HG03342 (cell line): Measurements from ENCODE around the gene VASH1.
"Not testable (repeated sequence)": the region's sequence is repeated elsewhere in the genome, so short reads cannot be mapped to it uniquely, and the experiment has no call there.

Source experiments
- ATAC-seq: cut with Tn5 transposase; IDR thresholded peaks from one replicate; pipeline ENCODE4 v1.9.1; 2021; ENCODE audit warnings: mild to moderate bottlenecking, moderate library complexity; ENCODE audit not compliant: unreplicated experiment

VASH1 gene

DNA sequence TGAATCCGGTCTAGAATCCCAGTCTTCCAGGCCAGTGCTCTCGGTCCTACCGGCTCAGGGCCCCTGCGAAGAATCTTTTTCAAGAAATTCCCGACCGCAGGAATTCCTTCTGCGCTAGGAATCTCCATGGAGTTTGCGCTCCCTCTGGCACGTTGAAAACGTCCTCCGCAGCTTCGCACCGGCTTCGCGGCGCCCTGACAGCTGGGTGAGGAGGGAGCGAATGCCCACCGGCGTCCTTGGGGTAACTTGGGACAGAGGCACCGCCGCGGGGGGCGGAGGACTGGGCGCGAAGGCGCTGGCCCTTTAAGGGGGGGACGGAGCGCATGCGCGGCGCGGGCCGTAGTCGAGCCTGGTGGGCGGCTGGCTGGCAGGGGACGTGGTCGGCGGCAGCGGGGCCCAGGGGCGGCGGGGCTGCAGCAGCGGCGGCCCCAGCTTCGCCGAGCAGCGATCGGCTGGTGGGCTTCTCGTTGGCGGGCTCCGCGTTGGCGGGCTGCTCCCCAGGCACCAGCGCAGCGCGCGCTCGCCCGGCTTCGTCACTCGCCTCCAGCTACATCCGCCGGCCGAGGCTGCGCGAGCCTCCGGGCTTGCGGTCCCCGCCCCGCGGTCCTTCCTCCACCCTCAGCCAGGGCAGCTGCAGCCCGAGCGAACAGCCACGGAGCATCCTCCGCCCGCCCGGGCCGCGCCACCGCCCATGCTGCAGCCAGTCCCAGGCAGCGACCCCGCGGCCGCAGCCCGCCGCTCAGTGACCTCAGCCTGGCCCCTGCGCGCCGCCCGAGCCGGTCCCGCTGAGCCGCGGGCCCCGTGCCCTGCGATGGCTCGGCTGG is at the start of gene VASH1:
VASH1 (plus strand) TSS at position 333 of the 824 bp plus-strand sequence. CDS start 1,354 bp downstream, outside the sequence.
- ATAC-seq, result peak; percentile 58

DNA sequence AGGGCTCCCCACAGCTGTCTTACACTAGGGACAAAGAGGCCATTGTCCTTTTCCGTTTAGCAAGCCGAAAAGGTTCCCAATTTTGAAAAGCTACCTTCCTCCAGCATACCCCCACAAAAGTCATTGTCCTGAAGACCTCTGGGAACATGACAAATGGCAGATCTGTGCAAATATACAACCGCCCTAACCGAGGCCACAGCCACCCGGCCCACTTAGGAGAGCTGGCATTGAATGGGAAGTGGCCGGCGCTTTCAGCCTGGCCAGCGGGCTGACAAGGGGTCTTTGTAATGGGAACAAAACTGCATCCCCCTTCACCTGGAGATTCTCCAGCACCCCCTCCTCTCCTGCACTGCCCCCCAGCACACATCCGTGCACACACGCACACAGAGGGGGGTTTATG is 48.1 kb upstream of the VASH1 start:
- no peak for ATAC-seq

DNA sequence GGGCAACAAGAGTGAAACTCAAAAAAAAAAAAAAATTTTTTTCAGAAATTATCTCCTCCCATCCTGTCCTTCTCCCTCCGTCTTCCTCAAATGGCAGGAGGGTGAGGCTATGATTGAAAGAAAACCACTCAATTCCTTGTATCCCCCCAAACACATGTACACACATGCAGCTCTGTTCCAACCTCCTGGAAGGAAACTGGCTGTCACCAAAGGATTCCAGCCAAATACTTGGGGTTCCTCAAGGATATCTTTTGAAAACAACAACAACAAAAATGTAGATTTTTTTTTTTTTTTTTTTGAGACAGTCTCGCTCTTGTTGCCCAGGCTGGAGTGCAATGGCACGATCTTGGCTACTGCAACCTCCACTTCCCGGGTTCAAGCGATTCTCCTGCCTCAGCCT is 46.8 kb upstream of the VASH1 start:
- no peak for ATAC-seq

DNA sequence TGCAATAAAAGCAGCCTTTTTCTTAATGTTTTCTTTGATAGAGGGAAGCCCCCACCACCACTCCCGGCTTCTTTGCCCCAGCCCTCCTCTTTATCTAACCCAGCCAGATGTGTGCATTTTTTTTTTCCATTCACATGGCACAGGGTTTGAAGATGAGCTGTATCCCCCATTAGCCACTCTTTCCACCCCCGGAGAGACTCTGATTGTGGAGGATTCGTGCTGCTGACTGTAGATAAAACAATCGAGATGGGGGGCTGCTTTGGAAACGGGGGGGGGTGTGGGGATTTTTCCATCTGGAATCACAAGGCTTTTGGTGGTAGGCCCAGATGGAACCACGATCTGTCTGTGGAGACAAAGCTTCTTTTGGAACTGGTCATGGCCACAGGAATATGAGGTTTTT is 46.2 kb upstream of the VASH1 start:
- ATAC-seq, result no peak

DNA sequence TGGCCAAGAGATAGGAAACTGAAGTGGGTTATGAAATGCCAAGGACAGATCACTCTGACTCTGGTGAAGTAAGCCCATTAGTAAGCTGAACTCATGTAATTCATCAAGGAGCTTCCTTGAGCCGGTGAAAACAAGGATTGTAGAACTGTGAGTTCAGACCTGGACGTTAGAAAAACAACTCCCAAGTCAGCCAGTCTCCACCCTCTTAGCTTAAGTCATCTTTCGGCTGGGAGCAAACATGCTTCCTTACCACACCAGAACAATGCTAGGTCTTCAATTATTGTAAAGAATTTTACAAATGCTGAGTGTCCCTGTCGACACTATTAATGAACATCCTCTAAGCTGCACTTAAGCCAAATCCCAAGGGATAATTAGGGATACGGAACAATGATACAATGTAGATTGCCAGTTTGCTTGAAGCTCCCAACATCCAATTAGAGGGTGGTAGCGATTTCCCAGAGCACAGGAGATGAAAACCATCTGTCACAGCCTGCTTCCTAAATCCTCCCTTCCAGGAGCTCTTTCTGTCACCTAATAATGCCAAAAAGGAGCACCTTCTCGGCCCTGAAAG is 45.7 kb upstream of the VASH1 start:
- ATAC-seq, result no peak

DNA sequence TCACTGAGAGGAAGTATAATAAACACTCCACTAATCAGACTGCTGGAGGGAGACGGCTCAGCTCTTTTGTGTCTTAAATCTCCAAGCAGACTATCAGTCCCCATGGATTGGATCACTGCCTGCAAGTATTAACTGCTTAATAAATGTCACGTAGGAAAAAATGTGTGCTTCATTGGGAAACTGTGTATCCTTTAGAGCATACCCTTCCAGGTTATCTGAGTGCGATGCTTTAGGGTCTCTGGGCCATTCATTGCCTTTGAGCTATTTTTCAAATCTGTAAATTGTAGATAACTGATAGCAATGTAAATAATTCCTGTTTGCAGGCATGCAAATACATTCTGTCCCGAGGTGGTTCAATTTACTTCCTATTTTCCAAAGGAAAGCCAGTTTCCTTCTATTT is 45.0 kb upstream of the VASH1 start:
- no peak for ATAC-seq

DNA sequence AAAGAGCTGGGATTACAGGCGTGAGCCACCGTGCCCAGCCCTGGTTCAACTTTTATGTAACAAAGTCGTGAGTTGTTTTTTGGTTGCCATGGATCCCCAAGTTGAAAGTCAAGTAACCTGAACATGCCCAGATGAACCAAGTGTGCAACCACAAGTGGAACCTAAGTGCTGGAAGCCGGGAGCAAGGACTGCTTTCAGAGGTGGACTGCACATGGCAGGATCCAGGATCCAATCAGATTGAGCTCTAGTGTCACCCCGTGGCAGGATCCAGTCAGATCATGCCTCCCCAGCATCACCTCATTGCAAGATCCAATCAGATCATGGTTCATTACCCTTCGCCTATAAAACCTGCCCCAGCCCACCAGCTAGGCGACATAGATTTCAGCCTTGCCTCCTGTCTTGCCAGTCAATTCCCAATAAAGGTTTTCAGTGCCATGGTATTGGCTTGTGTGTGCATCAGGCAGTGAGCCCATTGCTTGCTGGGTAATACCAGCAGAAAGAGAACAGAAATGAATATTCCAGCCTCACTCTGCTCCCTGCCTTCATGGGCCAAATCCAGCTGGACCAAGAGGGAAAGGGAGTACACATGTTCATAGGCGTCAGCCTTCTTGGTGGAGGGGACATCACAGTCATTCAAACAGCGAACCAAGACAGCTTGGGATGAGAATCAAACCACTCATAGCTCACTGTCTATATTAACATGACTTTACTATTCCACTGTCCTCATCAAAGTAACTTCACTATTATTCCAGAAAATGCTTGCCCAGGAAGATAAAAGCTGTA is 43.6 kb upstream of the VASH1 start:
- no peak for ATAC-seq

DNA sequence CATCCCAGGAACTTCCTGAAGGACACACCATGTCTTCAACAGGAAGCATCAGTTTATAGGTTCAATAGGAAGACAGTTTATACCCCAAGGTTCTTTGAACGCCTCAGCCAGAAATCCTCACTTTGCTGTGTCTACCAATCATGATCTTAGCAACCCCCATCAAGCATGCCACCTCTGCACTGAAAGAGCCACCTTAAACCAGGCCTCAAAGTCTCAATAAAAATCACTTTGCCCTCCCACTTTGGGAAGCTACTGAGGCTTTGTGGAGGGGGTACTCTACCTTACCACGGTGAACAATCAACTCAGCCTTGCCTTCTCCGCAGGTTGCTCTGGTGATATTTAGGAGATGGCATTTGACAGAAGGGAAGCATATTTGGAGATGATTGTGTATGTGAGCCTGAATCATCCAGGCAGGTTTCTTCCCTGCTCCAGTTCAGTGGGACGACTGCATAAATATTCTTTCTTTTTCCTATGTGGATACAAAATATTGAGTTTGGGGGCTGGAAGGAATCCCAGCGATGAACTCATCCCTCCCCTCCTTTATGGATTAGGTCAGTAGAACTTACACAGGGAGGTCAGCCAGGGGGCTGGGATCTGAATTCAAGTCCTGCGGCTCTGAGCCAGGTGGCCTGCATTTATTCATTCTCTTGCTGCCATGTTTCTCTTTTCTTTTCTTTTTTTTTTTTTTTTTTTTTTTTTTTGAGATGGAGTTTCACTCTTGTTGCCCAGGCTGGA is 42.8 kb upstream of the VASH1 start:
- ATAC-seq, result no peak

DNA sequence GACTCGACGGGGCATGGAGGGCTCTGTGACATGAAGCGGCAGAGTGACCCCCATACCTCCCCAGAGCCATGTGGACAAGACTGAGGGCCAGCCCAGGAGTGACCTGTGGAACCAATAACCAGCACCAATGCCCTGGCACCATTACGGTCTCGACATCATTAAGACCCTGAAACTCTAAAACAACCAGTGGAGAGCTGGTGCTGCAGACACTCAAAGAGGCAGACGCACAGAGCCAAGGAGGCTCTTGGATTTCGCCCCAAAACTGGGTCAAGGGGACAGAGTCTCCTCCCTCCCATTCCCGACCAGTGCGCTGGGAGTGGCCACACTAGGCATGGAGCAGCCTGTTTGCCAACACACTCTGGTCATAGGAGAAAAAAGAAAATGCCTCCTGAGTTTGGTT is 41.6 kb upstream of the VASH1 start:
- ATAC-seq, result no peak

DNA sequence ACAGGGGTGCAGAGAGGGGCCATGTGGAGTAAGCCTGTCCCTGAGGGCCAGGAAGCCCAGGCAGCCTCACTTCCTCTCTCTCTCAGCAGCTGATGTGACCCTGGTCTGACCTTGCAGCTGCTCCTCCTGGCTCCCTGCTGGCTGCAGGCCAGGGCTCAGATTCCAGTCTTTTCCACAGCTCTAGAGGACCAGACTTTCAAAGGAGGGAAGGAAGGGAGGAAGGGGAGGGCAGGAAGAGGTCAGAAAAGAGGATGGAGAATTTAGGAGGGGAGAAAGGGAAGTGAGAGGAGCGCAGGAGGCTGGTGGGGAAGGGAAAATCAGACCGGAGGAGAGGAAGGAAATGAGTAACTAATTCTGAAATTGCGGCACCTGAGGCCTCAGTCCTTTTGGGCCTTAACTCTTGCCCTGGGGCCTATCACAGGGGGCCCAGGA is 40.9 kb upstream of the VASH1 start:
- peak; percentile 67 for ATAC-seq

DNA sequence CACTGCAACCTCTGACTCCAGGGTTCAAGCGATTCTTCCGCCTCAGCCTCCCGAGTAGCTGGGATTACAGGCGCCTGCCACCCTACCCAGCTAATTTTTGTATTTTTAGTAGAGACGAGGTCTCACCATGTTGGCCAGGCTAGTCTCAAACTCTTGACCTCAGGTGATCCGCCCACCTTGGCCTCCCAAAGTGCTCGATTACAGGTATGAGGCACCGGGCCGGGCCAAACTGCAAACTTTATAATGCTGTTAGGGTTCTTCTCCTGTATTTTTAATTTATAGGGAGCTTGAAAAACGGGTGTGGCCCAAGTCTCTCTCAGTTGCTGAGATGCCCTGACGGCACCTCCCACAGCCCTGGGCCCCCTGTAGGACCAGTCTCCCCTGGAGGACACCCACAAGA is 39.8 kb upstream of the VASH1 start:
- ATAC-seq, result not testable (repeated sequence)

DNA sequence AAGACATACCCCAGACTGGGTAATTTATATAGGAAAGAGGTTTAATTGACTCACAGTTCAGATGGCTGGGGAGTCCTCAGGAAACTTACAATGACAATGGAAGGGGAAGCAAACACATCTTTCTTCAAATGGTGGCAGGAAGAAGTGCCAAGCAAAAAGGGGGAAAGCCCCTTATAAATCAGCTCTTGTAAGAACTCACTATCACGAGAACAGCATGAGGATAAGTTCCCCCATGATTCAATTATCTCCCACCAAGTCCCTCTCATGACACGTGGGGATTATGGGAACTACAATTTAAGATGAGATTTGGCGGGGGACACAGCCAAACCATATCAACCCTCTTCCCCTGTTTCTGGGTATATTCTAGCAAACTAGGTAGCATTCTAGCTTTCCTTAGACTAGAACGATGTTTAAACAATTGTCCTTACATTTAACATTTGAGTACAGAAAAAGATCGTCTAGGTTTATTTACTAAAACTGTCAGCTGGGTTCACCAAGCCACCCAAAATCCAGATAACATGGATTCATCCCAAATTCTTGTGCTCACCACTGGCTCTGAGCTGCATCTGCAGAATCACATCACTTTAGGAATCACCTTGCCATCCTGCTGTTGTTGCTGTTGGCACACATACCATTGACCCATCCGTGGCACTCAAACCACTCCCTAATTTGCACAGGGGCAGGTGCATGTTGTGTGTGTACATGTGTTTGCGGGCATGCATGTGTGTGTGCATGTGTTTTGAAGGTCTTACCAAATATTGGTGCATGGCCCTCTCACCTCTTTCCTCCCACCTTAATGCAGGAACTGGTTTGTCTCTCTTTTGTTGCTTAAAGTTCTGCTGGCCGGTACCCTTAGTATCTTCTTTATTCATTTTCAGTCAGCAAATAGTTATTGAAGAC is 36.4 kb upstream of the VASH1 start:
- no peak for ATAC-seq

DNA sequence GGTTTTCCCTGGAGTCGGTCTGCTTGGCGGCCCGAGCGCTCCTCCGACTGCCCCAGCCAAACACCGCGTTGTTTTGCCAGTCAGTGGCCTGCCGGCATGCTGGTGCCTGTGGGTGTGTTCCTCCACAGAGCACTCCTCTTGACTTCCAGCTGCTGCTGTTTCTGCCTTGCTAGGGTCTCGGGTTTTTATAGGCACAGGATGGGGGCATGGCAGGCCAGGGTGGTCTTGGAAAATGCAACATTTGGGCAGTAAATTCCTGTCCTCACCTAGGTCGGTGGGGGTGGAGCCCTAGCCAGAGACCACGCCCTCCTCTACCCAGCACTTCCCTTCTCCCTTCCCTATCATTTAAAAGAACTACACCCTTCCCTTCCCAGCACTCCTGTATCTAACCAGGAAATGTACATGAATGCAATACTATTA is 34.7 kb upstream of the VASH1 start:
- no peak for ATAC-seq

DNA sequence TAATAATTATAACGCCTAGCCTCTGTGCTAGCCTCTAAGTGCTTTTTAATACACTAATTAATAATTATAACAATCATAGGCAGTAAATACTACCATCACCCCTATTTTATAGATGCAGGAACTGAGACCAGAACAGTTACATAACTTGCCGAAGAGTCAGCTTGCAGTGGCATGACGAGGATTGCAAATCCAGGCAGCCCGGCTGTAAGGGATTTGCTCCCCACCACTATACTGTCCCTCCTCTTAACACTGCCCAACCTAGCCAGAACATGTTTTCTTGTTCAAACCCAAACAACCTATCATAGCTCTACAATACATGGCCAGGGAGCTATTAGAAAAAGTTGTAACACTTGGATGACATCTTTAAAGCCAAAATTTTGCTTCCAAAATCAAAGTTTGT is 33.9 kb upstream of the VASH1 start:
- ATAC-seq, result no peak

DNA sequence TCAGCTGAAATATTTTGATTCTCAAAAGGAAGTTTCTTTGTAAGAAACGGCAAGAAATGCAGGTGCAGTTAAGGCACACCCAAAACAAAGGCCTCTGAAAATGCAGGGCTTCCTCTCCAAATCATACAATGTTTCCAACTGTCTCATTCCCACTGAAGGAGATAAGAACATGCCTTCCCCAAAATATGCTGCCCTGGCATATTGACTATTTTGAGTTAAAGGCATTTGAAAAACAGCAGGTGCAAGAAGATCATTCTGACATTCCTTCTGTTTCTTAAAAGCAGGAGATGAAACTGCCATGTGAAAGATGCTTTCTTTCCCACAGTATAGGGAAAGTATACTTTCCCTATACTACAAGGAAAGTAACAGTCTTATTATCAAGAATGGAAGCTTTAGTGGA is 33.4 kb upstream of the VASH1 start:
- no peak for ATAC-seq

DNA sequence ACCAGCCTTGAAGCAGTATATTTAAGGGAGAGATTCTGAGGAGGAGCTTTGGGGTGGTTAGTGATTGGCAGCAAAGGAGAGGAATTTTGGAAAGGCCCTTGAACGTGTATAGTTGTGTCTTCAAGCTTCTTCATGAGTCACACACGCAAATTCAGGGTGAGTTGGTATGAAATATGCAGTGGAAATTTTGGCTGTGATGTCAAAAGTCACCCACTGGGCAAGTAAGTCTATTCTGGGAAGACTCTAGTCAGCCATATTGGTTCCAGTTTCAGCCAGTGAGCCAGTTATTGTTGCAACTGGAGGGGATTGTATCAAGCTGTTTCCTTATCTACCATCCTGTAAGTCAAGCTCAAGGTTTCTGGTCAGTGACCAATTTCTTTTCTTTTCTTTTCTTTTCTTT is 32.0 kb upstream of the VASH1 start:
- no peak for ATAC-seq

DNA sequence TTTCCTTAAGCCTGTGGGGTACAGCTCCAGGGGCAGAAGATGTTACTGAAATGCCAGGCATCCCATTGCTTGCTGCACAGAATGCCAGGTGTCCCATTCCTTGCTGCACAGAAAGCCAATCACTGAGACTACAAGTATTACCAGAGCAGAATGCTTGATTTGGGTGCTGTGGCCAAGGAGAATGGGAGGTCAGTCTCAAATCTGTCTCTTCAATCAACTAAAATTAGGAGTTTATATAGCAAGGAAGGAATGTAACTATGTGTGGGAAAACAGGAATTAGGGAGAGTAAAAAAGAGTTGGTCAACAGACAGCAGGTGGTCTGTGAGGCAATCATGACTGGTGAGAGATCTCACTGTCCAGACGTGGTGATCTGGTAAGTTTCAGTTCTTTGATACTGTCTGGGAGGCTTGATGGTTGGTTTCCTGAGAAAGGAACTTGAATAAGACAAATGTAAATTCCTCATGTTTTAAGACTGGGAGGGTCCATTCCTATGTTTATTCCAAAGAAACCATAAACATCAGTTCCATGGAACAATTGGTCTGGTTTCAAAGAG is 31.2 kb upstream of the VASH1 start:
- no peak for ATAC-seq

DNA sequence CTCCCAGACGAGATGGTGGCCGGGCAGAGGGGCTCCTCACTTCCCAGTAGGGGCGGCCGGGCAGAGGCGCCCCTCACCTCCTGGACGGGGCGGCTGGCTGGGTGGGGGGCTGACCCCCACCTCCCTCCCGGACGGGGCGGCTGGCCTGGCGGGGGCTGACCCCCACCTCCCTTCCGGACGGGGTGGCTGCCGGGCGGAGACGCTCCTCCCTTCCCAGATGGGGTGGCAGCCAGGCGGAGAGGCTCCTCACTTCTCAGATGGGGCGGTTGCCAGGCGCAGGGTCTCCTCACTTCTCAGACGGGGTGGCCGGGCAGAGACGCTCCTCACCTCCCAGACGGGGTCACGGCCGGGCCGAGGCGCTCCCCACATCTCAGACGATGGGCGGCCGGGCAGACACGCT is 26.8 kb upstream of the VASH1 start:
- ATAC-seq, result not testable (repeated sequence)

DNA sequence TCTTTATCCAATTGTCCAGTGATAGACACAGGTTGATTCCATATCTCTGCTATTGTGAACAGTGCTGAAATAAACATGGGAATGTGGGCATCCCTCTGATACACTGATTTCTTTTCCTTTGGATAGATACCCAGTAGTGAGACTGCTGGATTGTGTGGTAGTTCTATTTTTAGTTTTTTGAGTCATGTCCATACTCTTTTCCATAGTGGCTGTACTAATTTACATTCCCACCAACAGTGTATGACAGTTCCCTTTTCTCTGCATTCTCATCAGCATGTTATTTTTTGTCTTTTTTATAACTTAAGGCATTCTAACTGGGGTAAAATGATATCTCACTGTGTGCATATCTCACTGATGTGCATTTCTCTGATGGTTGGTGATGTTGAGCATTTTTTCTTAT is 24.8 kb upstream of the VASH1 start:
- no peak for ATAC-seq

DNA sequence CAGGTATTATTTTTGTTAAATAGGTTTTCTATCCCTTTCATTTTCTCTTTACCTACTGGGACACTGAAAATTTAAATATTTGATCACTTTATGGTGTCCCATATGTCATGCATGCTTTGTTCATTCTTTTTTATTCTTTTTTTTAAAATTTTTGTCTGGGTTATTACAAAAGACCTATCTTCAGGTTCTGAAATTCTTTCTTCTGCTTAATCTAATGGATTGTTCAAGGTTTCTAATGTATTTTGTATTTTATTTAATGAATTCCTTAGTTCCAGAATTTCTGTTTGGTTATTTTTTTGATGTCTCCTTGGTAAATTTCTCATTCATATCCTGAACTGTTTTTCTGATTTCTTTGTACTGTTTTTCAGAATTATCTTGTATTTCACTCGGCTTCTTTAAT is 20.2 kb upstream of the VASH1 start:
- ATAC-seq, result no peak
